ENCODE results near the gene LAG3. TPM values are rescaled to one million over a fixed set of nuclear protein-coding genes. Genes with fewer than 3 reads are reported as not detected.
A peak's percentile ranks its signal among the peaks of the same experiment; 100 is the strongest.

LAG3 gene
- polyA plus RNA-seq, 10 donors: 0.30 to 1.2 (median 0.53) TPM

DNA sequence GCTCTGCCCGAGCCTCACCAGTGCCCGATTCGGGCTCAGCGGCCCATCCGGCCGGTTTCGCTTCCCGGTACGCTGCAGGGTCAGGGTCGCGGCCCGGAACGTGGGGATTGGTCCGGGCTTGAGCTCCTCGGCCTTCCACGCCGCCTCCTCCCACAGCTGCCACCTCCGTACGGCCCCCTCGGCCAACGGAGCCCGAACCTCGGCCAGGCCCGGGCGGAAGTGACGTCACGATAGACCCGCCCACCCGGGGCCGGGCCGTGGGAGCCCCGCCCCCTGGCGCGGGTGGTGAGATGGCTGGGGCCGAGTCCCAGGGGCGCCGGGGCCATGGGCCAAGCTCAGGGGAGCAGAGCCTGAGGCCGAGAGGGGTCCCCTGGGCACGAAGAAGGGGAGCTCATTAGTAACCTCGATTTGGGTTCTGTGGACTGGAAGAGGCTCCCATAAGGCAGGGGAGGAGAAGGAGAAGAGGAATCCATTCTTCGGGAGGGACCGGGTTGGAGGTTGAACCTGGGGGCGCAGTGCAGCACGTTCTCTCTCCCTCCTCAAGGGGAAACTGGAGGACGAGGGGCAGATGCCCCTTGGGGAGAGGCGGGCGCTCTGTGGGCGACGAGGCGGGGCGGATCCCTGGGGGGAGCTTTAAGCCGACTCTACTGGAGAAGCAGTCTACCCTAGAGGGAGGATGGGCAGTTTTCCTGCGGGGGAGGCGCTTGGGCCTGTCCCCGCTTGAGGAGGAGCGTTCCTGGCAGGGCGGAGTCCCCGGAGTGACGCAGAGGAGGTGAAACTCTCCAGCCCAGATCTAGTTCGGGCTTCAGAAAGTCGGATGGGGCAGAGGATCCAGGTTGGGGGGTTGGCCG, 19.2 kb upstream of the LAG3 start, which contains the start of gene MLF2:
TSS of gene MLF2 (minus strand) at position 221 of the 851 bp plus-strand sequence. CDS start 807 bp downstream, outside the sequence.
- DNase-seq: peak; percentile 99

DNA sequence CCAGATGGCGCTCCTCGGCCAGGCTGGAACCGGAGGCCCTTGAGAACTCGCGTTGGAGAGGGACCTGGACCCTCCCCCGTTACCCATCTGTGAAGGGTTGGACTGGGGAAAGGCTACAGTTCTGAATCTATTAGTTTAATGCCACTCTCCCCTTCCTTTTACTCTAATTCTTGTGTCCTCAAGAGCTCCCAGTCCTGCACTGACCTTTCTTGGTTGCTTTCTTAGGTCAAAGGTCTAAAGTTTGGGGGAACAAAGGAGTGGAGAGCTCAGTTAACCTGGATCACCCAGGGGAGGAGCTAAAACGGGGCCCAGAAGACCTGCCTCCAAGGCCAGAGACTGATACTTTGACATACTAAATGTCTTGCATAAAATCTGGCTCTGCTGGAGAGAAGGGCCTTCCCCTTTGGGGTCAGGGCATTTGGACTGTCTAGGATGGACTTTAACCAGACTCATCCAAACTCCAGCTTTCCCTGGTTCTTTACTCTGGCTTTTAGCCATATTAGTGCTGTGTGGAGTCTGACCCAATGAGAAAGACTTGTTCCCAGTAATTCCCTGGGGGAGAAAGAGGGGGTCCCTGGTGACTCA, 18.5 kb upstream of the LAG3 start:
- DNase-seq: no peak

DNA sequence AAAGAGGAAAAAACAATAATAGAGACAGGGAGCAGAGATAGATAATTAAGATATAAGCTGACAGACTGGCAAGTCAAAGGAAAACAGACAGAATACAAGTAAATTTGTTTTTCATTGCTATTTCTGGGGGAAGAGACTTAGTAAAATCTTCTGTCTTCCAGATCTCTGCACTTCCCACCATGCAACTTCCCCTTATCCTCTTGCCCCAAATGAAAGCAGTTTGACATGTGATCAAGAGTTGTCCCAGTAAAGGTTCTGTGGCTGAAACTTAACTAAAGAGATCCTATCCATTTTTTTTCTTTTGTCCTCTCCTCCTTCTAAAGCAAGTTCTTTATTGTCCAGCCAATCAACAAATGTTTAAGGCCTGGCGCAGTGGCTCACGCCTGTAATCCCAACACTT, 17.9 kb upstream of the LAG3 start:
- DNase-seq: peak in 1 of 3 donors; percentile 18

DNA sequence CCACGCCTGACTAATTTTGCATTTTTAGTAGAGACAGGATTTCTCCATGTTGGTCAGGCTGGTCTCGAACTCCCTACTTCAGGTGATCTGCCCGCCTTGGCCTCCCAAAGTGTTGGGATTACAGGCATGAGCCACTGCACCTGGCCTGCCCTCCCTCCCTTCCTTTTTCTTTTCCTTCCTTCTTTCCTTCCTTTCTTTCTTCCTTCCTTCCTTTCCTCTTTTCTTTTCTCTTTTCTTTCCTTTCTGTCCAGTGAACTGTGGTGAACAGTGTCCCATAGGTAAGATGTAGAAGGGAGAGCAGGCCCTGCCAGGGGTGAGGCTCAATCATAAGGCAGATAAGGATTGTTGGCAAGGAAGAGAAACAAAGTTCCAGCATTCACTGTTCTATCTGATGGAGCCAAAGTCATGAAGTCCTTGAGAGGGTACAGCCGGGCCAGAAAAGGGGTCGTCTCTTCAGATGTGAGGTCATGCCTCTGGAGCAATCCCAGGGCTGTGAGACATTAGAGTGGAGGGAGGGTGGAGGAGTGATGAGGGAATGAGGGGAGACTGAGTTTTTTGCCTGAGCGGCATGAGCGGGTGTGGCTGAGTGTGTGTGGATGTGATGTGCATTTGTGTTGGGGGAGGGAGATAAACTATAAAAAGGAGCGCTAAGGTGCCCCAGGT, 15.2 kb upstream of the LAG3 start:
- DNase-seq: no peak

DNA sequence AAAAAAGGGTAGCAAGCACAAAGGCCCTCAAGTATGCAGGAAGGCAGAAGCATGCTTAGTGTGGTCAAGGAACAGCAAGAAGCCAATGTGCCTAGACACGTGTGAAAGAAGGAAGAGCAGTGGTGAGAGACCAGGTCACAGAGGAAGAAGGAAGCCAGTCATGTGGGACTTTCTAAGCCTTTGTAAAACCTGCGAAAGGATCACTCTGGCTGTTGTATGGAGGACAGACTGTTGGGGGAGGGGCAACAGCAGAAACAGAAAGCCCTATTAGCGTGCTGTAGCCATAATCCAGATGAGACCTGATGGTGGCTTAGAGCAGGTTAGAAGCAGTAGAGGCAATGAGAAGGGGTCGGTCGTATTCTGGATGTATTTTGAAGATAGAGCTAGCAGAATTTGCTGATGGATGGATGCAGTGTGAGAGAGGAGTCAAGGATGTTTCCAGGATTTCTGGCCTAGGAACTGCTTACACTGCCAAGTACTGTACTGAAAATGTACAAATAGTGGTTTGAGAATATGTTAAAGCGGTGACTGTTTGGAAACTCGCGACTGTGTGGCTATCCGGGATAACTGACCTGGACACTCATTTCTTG, 13.7 kb upstream of the LAG3 start:
- DNase-seq: peak in 1 of 3 donors; percentile 45

DNA sequence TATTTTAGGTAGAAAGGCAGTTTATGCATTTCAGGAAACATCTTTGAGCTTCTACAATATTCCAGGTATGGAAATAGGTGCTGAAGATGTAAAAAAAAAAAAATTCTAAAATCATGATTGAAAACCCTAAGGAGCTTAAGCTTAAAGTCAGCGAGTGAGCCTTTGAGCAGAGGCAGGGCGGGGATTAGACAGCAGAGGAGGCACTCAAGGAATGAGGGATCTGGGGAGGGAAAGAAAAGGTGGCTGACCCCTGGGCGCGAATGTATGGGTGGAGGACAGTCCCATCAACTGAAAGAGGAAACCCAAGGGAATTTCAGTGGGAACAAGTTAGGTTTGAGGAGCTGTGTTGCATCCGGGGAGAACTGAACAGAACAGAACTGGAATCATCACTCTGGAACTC, 12.6 kb upstream of the LAG3 start:
- no peak for DNase-seq

DNA sequence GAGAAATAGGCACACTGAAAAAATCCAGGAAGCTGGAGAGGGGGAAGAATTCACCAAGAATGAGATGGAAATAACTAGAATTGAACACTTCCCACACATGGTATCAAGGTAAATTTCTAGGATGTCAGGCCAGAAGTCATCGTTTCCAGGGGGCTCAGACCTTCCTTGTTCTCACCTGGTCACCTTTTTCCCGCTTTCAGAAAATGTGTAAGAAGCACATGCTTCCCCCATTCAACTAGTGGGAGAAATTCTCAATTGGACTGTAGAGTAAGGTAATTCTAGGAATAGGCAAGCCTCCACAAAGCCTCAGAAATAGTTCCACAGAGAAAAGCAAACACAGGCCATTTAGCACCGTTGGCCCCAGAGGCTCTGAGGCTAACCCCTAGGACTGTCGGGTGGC, 8.9 kb upstream of the LAG3 start:
- no peak for DNase-seq

DNA sequence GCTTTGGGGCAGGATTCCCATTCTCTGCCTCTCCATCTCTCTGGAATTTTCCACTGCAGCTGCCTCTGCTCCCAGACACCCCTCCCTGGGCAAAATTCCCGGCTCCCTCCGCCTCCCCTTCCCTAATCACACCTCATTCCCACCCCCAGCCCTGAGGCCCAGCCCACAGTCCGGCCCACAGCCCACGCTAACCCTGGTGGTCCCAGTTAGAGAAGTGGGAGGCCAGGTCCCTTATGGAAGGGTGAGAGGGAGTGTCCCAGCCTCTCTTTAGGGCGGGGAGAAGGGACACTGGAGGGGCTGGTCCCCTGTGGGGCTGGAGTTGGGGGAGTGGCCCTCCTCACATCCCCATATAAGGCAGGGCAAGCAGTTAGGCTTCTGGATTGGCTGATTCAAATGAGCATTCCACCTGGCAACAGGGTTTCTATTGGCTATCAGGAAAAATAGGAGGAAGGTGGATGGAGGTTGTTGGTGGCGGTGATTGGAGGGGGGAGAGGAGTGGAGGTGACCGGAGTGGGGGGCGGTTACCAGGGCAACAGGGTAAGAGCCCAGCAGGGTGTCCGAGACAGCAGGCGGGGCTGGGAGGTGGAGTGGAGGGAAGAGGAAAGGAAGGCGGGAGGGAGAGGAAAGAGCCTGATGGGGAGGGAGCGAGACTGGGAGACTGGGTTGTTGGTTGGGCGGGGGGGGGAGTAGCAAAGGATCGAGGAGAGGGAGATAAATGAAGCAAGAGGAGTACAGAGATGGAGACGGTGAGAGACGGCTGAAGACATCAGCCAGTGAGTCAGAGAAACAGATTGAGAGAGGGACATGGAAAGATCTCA, 8.1 kb upstream of the LAG3 start:
- peak; percentile 97 to 100 (median 99) for DNase-seq

DNA sequence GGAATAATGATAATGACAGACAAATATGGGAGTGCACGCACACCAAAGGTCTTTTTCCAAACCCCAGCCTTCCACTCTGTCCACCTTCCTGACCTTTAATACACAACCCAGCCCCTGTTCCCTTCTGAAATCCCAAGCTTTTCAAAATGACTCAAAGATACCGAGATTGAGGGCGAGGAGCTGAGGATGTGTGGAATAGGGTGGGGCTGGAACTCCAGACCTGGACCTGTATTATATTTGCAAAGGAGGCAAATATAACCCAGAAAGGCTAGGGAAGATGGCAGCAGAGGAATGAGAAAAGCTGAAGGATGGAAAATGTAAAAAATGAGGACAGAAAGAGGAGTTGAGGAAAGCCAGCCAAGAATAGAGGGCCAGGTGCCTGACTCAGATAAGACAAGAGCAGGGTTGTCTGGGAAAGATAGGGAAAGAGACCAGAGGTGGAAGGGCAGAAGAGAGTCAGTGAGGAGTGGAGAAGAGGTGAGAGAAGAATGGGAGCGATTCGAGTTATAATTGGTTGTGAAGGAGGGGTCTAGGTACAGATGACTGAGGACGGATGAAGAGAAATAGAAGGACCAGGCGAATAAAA, 7.2 kb upstream of the LAG3 start:
- no peak for DNase-seq

DNA sequence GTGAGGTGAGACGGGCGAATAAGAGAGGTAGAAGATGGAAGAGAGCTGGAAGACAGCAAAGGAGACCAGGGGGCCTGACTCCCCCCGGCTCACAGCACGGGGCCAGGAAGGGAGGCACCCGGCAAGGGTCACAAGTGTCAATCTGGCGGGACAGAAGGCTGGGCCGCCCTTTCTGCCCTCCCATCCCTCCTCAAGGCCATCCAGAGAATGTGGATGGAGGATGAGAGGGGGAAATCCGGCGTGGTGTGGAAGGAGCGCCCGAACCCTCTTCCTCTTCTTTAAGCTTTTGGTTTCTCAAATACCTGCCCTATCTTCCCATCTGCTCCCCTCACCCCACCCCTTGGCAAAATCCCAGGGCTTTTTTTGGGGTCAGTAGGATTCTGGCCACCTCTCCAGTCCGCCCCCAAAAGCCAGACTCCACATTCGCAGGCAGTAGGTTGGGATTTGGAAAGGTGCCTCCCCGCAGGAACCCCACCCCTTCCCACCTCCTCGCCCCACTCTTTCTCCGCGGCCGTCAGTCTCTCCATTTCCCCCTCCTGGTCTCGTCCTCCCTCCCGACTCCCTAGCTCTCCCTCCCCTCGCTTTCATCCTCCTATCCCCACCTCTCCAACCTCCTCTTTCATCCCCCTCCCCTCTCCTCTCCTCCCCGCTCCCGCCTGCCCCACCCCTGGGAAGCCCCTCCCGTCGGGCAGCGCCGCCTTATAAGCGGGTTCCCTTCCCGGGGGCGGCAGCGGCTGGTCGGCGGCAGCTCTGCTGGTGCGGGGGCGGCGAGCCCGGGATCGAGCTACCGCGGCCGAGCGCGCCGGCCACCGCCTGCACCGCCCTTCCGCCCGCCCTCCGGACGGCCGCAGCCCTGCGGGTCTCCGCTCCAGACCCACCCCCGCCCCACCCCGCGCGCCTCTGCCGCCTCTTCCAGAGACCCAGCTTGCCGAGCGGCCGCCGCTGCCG, 6.4 kb upstream of the LAG3 start, which contains the start of gene PTMS:
TSS of gene PTMS (plus strand) at position 730 of the 948 bp plus-strand sequence. CDS start 343 bp downstream, outside the sequence.
- peak; percentile 90 to 95 (median 92) for DNase-seq

DNA sequence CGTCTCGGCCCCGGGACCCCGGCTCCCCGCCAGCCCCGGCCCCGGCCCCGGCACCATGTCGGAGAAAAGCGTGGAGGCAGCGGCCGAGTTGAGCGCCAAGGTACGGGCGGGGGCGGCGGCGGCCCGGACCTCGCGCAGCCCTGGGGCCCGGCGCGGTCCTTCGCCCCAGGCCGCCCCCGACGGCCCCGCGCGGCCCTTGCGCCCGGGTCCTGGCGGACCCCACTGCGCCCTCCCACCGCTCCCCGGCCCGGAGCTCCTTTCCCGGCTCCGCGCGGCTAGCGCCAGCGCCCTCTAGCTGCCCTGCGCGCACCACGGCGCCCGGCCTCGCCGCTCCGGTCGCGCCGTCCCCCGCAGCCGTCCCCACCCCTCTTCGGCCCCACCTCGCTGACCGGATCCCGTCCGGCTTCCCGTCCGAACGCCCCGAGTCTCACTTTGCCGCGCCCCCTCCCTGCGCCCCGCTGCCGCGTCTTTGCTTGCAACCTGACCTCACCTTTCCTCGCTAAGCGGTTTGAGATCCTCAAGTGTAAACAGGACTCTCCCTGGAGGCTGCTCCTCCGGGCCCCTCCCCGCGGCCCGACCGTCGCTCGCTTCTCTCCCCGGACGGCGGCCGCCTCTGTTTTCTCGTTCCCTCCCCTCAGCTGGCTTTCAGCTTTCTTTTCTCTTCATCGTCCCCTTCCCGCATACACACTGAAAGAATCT, 5.5 kb upstream of the LAG3 start:
- DNase-seq: peak; percentile 73 to 93 (median 88)

DNA sequence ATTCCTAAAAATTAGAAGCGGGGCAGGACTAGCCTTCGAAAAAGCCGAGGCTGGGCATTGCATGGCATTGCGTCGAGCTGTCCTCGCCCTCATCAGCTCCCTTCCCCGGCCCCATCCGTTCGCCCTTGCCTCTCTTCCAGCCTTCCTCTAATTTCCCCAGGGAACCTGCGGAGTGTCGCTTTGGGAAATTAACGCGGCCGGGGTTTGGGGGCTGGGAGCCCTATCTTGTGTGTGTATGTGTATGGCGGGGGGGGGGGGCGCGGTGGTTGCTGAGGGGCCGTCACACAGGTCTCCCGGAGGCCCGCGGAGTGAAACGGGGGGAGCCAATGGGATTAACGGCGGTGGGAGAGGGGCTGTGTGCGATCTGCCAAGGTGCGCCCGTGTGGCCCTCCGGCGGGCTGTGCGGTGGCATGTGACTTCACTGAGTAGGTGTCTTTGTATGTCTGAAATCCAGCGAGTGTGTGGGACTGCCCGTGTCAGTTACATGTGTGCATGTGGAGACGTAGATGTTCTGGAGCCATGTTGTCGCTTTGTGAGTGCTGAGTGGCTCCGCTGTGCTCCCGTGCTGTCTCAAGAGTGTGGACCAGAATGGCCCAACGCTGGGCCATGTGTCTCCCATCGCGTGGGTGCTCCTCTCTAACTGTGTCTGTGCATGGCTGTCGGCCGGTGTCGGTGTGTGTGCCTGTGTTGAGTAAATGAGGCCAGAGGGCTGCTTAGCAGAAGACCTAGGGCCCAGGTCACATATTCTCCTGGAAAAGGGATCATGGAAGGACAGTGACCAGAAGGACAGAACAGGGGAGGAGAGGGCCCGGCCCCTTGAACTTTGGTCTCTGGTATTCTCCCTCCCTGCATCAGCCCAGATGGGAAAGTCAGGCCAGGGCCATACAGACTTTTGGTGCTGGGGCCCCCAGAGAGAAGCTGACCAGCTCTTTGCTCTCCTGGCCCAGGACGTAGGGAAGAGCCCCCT, 4.7 kb upstream of the LAG3 start:
- peak in 1 of 3 donors; percentile 58 for DNase-seq

DNA sequence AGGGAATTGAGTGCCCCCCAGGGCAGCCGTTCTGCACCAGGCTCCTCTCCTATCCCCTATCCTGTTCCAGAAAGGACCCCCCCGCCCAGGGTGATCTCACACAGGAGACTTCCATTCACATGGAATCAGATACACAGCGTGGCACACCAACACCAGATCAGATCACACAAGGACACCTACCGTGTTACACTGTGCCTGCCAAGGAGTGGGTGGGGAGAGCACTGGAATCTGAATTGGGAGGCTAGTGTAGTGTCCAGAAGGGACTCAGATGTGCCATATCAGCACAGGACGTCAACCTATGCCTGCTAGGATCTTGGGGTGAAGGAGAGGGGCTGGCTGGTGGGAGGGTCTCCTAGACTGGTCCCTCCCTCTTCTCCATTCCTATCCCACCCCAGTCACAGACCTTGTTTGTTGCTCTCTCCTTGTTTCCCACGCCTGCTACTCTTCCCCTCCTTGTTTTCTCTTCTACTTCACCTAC, 3.8 kb upstream of the LAG3 start:
- peak in 1 of 3 donors; percentile 47 for DNase-seq

DNA sequence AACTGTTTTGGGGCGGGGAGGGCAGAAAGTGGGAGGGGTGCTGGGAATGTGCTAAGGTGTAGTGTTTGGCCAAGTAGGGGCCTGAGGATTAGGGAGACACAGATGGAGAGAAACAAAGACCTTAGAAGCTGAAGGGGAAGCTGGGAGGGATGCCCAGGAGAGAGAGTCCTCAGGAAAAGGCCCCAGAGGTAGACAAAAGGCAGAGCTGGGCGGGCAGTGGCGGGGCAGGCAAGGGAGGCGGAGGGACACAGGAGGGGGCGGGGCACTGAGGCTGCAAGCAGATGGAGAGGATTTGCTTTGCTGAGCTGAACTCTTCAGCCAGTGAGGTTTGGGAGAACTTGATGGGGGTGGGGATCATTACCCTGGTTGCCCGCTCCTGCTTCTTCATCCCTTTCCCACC, 3.3 kb upstream of the LAG3 start:
- peak in 1 of 3 donors; percentile 74 for DNase-seq

DNA sequence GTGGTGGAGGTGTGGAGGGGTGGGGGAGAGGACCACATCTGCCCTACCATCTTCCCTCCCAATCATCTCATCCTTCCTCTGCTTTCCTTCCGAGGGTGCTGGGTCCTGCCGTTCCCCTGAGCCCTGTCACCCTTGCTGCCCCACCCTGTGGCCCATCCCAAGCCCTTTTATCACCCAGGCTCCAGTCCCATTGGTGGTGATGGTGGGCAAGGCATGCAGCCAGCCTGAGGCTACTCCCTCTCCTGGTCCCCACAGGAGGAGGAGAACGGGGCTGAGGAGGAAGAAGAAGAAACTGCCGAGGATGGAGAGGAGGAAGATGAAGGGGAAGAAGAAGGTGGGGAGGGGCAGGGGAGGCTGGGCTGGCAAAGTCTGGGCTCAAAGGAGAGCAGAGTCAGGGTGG, 2.7 kb upstream of the LAG3 start:
- no peak for DNase-seq

DNA sequence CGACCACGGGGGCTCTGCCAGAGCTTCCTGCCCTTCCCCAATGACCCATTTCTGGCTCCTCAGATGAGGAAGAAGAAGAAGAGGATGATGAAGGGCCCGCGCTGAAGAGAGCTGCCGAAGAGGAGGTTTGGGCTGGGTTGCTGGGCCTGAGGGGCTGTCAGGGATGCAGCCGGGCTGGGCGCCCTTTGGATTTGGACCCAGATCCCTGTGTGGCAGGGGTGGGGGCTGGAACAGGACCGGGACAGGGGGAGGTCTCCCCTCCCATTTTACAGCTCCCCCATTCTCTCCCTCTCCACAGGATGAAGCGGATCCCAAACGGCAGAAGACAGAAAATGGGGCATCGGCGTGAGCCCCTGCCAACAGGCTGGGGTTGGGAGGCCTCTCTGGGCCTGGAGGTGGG, 2.2 kb upstream of the LAG3 start:
- no peak for DNase-seq

DNA sequence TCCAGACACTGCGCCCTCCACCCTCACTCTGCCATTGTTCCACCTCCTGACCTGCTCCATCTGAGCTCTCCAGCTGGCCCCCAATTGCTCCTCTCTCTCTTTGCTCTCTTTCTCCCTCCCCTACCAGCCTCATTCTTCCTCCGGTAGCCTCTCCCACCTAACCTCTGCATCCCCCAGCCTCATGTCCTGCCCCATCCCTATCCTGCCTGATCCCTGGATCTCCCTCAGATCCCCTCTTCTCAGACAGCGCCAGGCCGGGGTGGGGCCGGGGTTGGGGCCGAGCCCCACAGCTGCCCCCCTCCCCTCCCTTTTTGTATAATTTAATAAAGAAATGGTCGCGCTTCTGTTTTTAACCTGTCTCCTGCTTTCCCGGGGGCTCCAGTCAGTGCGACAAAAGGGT, 1.7 kb upstream of the LAG3 start:
- no peak for DNase-seq

DNA sequence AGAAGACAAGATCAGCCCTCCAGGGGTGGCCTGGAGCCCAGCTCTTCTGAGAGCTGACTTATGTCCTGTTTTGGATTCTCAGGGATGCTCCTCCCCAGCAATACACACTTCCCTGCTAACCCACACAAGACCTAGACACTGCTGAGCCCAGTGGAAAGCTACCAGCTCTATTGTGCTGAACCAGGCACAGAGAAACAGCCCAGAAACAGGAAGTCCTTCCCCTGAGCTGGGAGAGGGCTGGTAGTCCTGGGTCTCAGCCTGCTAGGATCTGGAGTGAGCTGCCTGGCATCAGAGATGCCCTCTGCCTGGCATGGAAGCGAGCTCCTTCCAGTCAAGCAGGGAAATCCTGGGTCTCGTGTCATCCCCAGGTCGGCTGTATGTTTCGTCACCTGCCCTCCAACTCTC, 1.2 kb upstream of the LAG3 start:
- DNase-seq: peak in 1 of 3 donors; percentile 41
